ENCODE results near the gene TIMP4. TPM values are rescaled to one million over a fixed set of nuclear protein-coding genes. Genes with fewer than 3 reads are reported as not detected.

TIMP4 gene
- total RNA-seq, 4 donors from 2014 or later = 2.4 to 10.6 (median 4.3) TPM

DNA sequence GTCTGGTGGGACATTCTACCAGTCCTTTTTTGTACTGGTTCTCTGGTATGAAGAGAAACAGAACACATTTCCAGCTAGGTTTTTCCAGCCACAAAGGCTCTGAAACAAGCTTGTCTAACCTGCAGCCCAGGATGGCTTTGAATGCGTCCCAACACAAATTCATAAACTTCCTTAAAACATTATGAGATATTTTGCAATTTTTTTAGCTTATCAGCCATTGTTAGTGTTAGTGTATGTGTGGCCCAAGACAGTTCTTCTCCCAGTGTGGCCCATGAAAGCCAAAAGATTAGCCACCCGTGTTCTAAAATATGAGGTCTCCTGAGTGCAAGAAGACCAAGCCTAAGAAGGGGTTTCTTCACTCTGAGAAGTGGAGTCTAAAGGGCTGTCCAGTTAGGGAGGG lies 18.4 kb upstream of the TIMP4 start:
- no peak for DNase-seq
- Histone ChIP-seq H3K36me3 (no peaks in the 10 kb centered on the region), H3K27ac (no peak overlapping the region), H3K4me3 (no peak overlapping the region), H3K9me3 (no peaks in the 10 kb centered on the region), H3K27me3 (no peaks in the 10 kb centered on the region), H3K4me1 (no peaks in the 10 kb centered on the region)
- TF ChIP-seq CTCF (IDR thresholded peaks at IDR 0.05) (no peak), POLR2A (IDR thresholded peaks at IDR 0.05) (no peak)
- intact Hi-C loops (cut with DNase I; ENCODE audit: low total_unique reads) = loop anchor here (5.0 kb wide), 1 partner anchor 40 kb away; no protein-coding TSS in a partner anchor

GRCh38 chr3:12175844-12176453 lies 17.2 kb upstream of the TIMP4 start:
- Histone ChIP-seq H3K27me3 (no peaks in the 10 kb centered on the region), H3K27ac (no peak overlapping the region), H3K4me3 (no peak overlapping the region), H3K36me3 (no peaks in the 10 kb centered on the region), H3K4me1 (no peaks in the 10 kb centered on the region), H3K9me3 (no peaks in the 10 kb centered on the region)
- DNase-seq = peak; percentile 54 to 67
- intact Hi-C loops (cut with DNase I; ENCODE audit: low total_unique reads) = loop anchor here (5.0 kb wide), 1 partner anchor 39 kb away; no protein-coding TSS in a partner anchor
- TF ChIP-seq CTCF (IDR thresholded peaks at IDR 0.05) (peak; percentile 66 to 83 (median 74)), POLR2A (IDR thresholded peaks at IDR 0.05) (no peak)

GRCh38 chr3:12175137-12175593 lies 16.5 kb upstream of the TIMP4 start:
- TF ChIP-seq POLR2A (IDR thresholded peaks at IDR 0.05) (no peak), CTCF (IDR thresholded peaks at IDR 0.05) (no peak)
- DNase-seq = no peak
- Histone ChIP-seq H3K36me3 (no peaks in the 10 kb centered on the region), H3K4me1 (no peaks in the 10 kb centered on the region), H3K4me3 (no peak overlapping the region), H3K9me3 (no peaks in the 10 kb centered on the region), H3K27ac (no peak overlapping the region), H3K27me3 (no peaks in the 10 kb centered on the region)
- intact Hi-C loops (cut with DNase I; ENCODE audit: low total_unique reads) = loop anchor here (5.0 kb wide), 1 partner anchor 38 kb away; no protein-coding TSS in a partner anchor

- H3K36me3 ChIP-seq = no peaks in the 10 kb centered on the region
- no peaks in the 10 kb centered on the region for H3K4me1 ChIP-seq
- no peak for DNase-seq
- no peak for TF ChIP-seq POLR2A (IDR thresholded peaks at IDR 0.05)
- no peak for TF ChIP-seq CTCF (IDR thresholded peaks at IDR 0.05)
- H3K4me3 ChIP-seq = no peak overlapping the region
- no peaks in the 10 kb centered on the region for H3K9me3 ChIP-seq
- H3K27me3 ChIP-seq = no peaks in the 10 kb centered on the region
- no peak overlapping the region for H3K27ac ChIP-seq
- intact Hi-C loops (cut with DNase I; ENCODE audit: low total_unique reads) = no loop called here
Measured at GRCh38 chr3:12170207-12170606, 11.5 kb upstream of the TIMP4 start.

GRCh38 chr3:12165909-12166308 lies 7.2 kb upstream of the TIMP4 start:
- Histone ChIP-seq H3K36me3 (no peaks in the 10 kb centered on the region), H3K4me3 (no peak overlapping the region), H3K4me1 (no peaks in the 10 kb centered on the region), H3K27me3 (no peaks in the 10 kb centered on the region), H3K9me3 (no peaks in the 10 kb centered on the region), H3K27ac (no peak overlapping the region)
- DNase-seq = no peak
- no peak for TF ChIP-seq POLR2A (IDR thresholded peaks at IDR 0.05)
- no peak for TF ChIP-seq CTCF (IDR thresholded peaks at IDR 0.05)
- intact Hi-C loops (cut with DNase I; ENCODE audit: low total_unique reads) = no loop called here

Data from uterus (tissue), 4 donors.